HepG2 (cell line): ENCODE measurements around the gene IFNA2. TPM values are rescaled to one million over a fixed set of nuclear protein-coding genes. Genes with fewer than 3 reads are reported as not detected.

Experiments
- ATAC-seq: fragments of 200-7000 bp; cut with Tn5 transposase; 3 replicates; pipeline ENCODE4 v1.9.1; 2020; ENCODE audit warnings: mild to moderate bottlenecking, moderate library complexity
- BruUV-seq: library from RNA; stranded (reverse); fragments of 400-500 nt; replicated peaks from 2 replicates; lab custom pipeline; 2021; lab: Mats Ljungman, UMichigan
- CTCF ChIA-PET: fragments of 300-600 bp; formaldehyde crosslinking; extraction: SDS; loops from one replicate; lab custom pipeline; 2021; ENCODE audit warnings: low total read pairs, inconsistent platforms, low intra/inter-chr PET ratio; lab: Yijun Ruan, JAX
- POLR2A ChIA-PET: fragments of 350-600 bp; sonication (Branson Sonifier 250); formaldehyde crosslinking; loops from one replicate; lab custom pipeline; 2020; ENCODE audit warnings: antibody characterized with exemption, inconsistent platforms; lab: Yijun Ruan, JAX
- DNase-seq: peaks from one replicate; pipeline ENCODE4 v3.0.0-alpha.2; 2015; ENCODE audit warnings: low spot score
- FAIRE-seq: peaks from 3 replicates; lab custom pipeline; 2011; peaks lifted over from hg19 to GRCh38; lab: Jason Lieb, UNC
- H2AFZ ChIP-seq: one replicate; pipeline ENCODE4 v1.6.1; 2011; ENCODE audit warnings: low read length, inconsistent platforms
- H3K27ac ChIP-seq: fragments of 300-600 bp; 3 replicates; pipeline ENCODE4 v1.8.0; 2011; ENCODE audit warnings: mixed run types, mild to moderate bottlenecking, mixed read lengths, low read length, inconsistent platforms; ENCODE audit not compliant: insufficient read depth; ENCODE audit errors: extremely low read length
- H3K27me3 ChIP-seq, 2 experiments: fragments of 200-600 bp in 1 of 2; 2 replicates in 1 of 2; 3 replicates in 1 of 2; pipeline versions ENCODE4 v1.6.0 to v1.8.0; 2011; ENCODE audit warnings: low read length in 2 of 2, mild to moderate bottlenecking in 2 of 2, moderate library complexity in 2 of 2, inconsistent platforms in 1 of 2; ENCODE audit not compliant: insufficient read depth in 2 of 2, control insufficient read depth in 1 of 2
- H3K36me3 ChIP-seq, 2 experiments: fragments of 200-600 bp in 1 of 2; replicated peaks in 1 of 2; 2 replicates in 1 of 2; 3 replicates in 1 of 2; pipeline versions ENCODE4 v1.5.1 to v1.8.0; 2011; ENCODE audit warnings: low read length in 2 of 2, inconsistent platforms in 1 of 2; ENCODE audit not compliant: insufficient read depth in 2 of 2, control insufficient read depth in 1 of 2
- H3K4me1 ChIP-seq: 2 replicates; pipeline ENCODE4 v1.5.1; 2012; ENCODE audit warnings: low read length, inconsistent platforms; ENCODE audit not compliant: insufficient read depth
- H3K4me2 ChIP-seq: 2 replicates; pipeline ENCODE4 v1.6.0; 2011; ENCODE audit warnings: low read depth, low read length, inconsistent platforms
- H3K4me3 ChIP-seq, 3 experiments: fragments of 200-600 bp in 1 of 3; sonication (generic), shearing (Covaris generic) in 1 of 3; replicated peaks in 1 of 3; 2 replicates each; pipeline ENCODE4 v1.5.1; 2011 to 2016; ENCODE audit warnings: low read length in 3 of 3, inconsistent platforms in 2 of 3, low read depth in 2 of 3, mild to moderate bottlenecking in 2 of 3, control low read depth in 1 of 3, mixed read lengths in 1 of 3; ENCODE audit not compliant: insufficient read depth in 1 of 3
- H3K79me2 ChIP-seq: one replicate; pipeline ENCODE4 v1.6.1; 2011; ENCODE audit warnings: low read length, inconsistent platforms; ENCODE audit not compliant: insufficient read depth
- H3K9ac ChIP-seq: 2 replicates; pipeline ENCODE4 v1.6.0; 2011; ENCODE audit warnings: mild to moderate bottlenecking, low read depth, low read length, inconsistent platforms; ENCODE audit not compliant: insufficient read depth
- H3K9me3 ChIP-seq: 2 replicates; pipeline ENCODE4 v1.5.1; 2012; ENCODE audit warnings: mild to moderate bottlenecking, low read length
- H4K20me1 ChIP-seq: 2 replicates; pipeline ENCODE4 v1.6.0; 2011; ENCODE audit warnings: inconsistent platforms, mild to moderate bottlenecking, low read length, moderate library complexity; ENCODE audit not compliant: insufficient read depth
- AGO1 ChIP-seq: fragments of 200-400 bp; formaldehyde crosslinking; IDR thresholded peaks from 2 replicates; pipeline ENCODE4 v1.6.1; 2017; ENCODE audit warnings: mild to moderate bottlenecking, low read depth, low read length, moderate library complexity; ENCODE audit not compliant: poor library complexity, severe bottlenecking
- ARNTL ChIP-seq: sonication (generic); formaldehyde crosslinking; IDR thresholded peaks from 2 replicates; pipeline ENCODE4 v1.4.0; 2020; ENCODE audit warnings: mild to moderate bottlenecking, missing genetic modification reagents
- CREM ChIP-seq, 2 experiments: sonication (generic) in 1 of 2; formaldehyde crosslinking in 1 of 2; IDR thresholded peaks; 2 replicates each; pipeline versions ENCODE4 v1.4.0 to v1.6.1; 2016 to 2020; ENCODE audit warnings: antibody characterized with exemption in 1 of 2, mild to moderate bottlenecking in 1 of 2, missing genetic modification reagents in 1 of 2
- NFATC3 ChIP-seq: sonication (generic); formaldehyde crosslinking; IDR thresholded peaks from 2 replicates; pipeline ENCODE4 v1.5.1; 2020; ENCODE audit warnings: mild to moderate bottlenecking, missing genetic modification reagents
- NFE2L2 ChIP-seq: fragments of 150-350 bp; IDR thresholded peaks from 2 replicates; pipeline ENCODE4 v1.6.1; 2014; ENCODE audit warnings: low read length
- PRPF4 ChIP-seq: fragments of 200-400 bp; formaldehyde crosslinking; IDR thresholded peaks from 2 replicates; pipeline ENCODE4 v1.6.1; 2016; ENCODE audit warnings: low read length, low read depth; ENCODE audit not compliant: poor library complexity, severe bottlenecking
- RERE ChIP-seq: IDR thresholded peaks from 2 replicates; pipeline ENCODE4 v1.6.1; 2016; ENCODE audit warnings: low read depth, missing genetic modification reagents, missing compliant biosample characterization
- SAP130 ChIP-seq: IDR thresholded peaks from 2 replicates; pipeline ENCODE4 v1.6.1; 2016; ENCODE audit warnings: low read depth
- SIN3A ChIP-seq: IDR thresholded peaks from 2 replicates; pipeline ENCODE4 v1.6.1; 2011; ENCODE audit warnings: low read depth, mild to moderate bottlenecking, control low read depth, low read length, borderline replicate concordance
- SMYD3 ChIP-seq: sonication (generic); formaldehyde crosslinking; IDR thresholded peaks from 2 replicates; pipeline ENCODE4 v1.8.1; 2023; ENCODE audit warnings: mild to moderate bottlenecking, missing genetic modification reagents
- ZNF24 ChIP-seq: fragments of 450-650 bp; IDR thresholded peaks from 2 replicates; pipeline ENCODE4 v1.6.1; 2017; ENCODE audit warnings: antibody characterized with exemption, mild to moderate bottlenecking
- ZNF709 ChIP-seq: sonication (generic); formaldehyde crosslinking; IDR thresholded peaks from 2 replicates; pipeline ENCODE4 v1.5.0; 2020; ENCODE audit warnings: mild to moderate bottlenecking, missing genetic modification reagents
- ZNF710 ChIP-seq: sonication (generic); formaldehyde crosslinking; IDR thresholded peaks from 2 replicates; pipeline ENCODE4 v1.5.0; 2020; ENCODE audit warnings: mild to moderate bottlenecking, missing genetic modification reagents, borderline replicate concordance
- ZNF746 ChIP-seq: sonication (generic); formaldehyde crosslinking; IDR thresholded peaks from 2 replicates; pipeline ENCODE4 v1.8.0; 2022; ENCODE audit warnings: mild to moderate bottlenecking, missing genetic modification reagents
- ZNF879 ChIP-seq: sonication (generic); formaldehyde crosslinking; IDR thresholded peaks from 2 replicates; pipeline ENCODE4 v1.8.1; 2023; ENCODE audit warnings: missing genetic modification reagents
- WGBS: methylation state at CpG from one replicate; pipeline ENCODE4 v1.1.6; 2017; ENCODE audit warnings: low lambda C conversion rate; 5-methylcytosine and 5-hydroxymethylcytosine counted together
- in situ Hi-C: cut with HindIII; loops from 2 replicates; pipeline ENCODE4 v1.10.0; 2017; ENCODE audit warnings: low pct_unique_long_range_greater_than_20kb; ENCODE audit not compliant: extremely low pct_ligation_motif_present
- intact Hi-C: fragments of 100-400 bp; cut with micrococcal nuclease; formaldehyde crosslinking; loops from one replicate; pipeline ENCODE4 v1.10.0; 2022; ENCODE audit not compliant: unreplicated experiment
- polyA plus RNA-seq, 8 experiments: library from polyadenylated mRNA; depleted of rRNA in 3 of 8; stranded (reverse) in 7 of 8; unstranded in 1 of 8; fragments of >200 nt; fragmentation: Illumina TruSeq in 4 of 8; extraction: Trizol in 4 of 8; gene quantifications; 2 replicates each; pipeline versions ENCODE4 v1.2.1 to v1.2.3, GENCODE V29; 2011 to 2016; ENCODE audit warnings: low read depth in 4 of 8, missing spikeins in 1 of 8, mixed read lengths in 1 of 8; ENCODE audit not compliant: insufficient read depth in 1 of 8
- total RNA-seq, 5 experiments: library from RNA; depleted of rRNA; stranded (reverse); fragments of >200 nt; fragmentation: Illumina TruSeq; extraction: Trizol; gene quantifications; 2 replicates each; pipeline ENCODE4 v1.2.3, GENCODE V29; 2016; ENCODE audit warnings: low read depth in 1 of 5
- TF ChIP-seq, protein P1 (sequence below): sonication (generic); formaldehyde crosslinking; conservative IDR thresholded peaks from 2 replicates; pipeline ENCODE4 v1.5.0; 2020; ENCODE audit warnings: missing genetic modification reagents

The IFNA2 gene
- total and polyA plus RNA-seq, 2 of the 13 experiments (the other 11 are each of a cell fraction or from before 2014, with no cell fraction given): not detected

DNA sequence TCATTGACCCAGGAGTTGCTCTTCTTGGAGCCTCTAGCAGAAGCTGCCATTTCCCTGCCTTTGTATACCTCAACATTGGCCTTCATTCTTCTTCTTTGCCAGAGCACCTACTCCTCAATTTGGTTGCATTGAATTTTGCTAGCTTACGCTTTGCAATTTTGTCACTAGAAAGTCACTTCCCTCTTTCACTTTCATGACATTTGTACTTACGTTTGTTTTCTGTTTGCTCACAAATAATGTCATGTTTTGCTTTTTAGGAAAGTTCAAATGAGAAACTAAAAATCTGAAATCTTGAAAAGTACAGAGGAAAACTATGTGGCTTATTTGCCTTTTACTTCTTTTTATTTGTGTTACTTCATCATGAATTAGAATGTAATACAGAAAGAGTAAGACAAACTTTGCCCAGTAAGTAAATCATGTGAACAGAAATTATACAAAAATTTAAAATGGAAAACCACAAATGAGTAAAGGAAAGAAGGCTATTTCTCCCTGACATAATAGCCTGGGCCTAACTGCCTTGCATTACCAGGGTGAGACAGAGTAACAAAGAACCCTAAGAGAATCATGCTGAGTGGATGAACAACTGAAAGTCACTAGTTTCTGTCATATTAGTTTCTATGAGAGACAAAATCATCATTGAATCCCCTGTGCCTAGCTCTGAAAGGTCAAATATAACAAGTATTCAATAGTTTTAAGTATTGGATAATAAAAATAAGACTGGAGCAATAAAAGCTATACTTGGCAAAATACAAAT is 47.7 kb upstream of the IFNA2 start:
- Histone ChIP-seq H3K27me3 (no peaks in the 10 kb centered on the region), H3K36me3 (no peaks in the 10 kb centered on the region), H3K9ac (no peak overlapping the region), H2AFZ (no peak overlapping the region), H3K79me2 (no peaks in the 10 kb centered on the region), H4K20me1 (no peaks in the 10 kb centered on the region), H3K4me3 (no peak overlapping the region), H3K9me3 (no peaks in the 10 kb centered on the region), H3K27ac (no peak overlapping the region), H3K4me1 (no peaks in the 10 kb centered on the region), H3K4me2 (no peak overlapping the region)
- in situ Hi-C loops (no loop called here), intact Hi-C loops (no loop called here)
- POLR2A ChIA-PET: no interaction called here
- FAIRE-seq (no peak), DNase-seq (no peak), ATAC-seq (no peak)
- WGBS: 12% methylated on average over 2 of the region's 2 CpGs
- BruUV-seq: no TSS peak
- CTCF ChIA-PET: no interaction called here
- TF ChIP-seq ZNF709 (no peak), ZNF879 (CRISPR knock-in tag) (no peak), NFATC3 (CRISPR knock-in tag) (no peak), SIN3A (no peak), SAP130 (CRISPR knock-in tag) (no peak), PRPF4 (no peak), RERE (CRISPR knock-in tag) (no peak), ZNF746 (CRISPR knock-in tag) (no peak), NFE2L2 (no peak), AGO1 (no peak), ZNF24 (no peak), ARNTL (no peak), SMYD3 (CRISPR knock-in tag) (no peak), CREM (IDR thresholded peaks at IDR 0.05) (no peak), CREM (CRISPR knock-in tag; IDR thresholded peaks at IDR 0.05) (no peak), ZNF710 (CRISPR knock-in tag) (no peak)
- TF ChIP-seq, protein P1, sequence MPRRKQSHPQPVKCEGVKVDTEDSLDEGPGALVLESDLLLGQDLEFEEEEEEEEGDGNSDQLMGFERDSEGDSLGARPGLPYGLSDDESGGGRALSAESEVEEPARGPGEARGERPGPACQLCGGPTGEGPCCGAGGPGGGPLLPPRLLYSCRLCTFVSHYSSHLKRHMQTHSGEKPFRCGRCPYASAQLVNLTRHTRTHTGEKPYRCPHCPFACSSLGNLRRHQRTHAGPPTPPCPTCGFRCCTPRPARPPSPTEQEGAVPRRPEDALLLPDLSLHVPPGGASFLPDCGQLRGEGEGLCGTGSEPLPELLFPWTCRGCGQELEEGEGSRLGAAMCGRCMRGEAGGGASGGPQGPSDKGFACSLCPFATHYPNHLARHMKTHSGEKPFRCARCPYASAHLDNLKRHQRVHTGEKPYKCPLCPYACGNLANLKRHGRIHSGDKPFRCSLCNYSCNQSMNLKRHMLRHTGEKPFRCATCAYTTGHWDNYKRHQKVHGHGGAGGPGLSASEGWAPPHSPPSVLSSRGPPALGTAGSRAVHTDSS: no peak
